ENCODE data around the gene MAD2L1BP. TPM values are rescaled to one million over a fixed set of nuclear protein-coding genes. Genes with fewer than 3 reads are reported as not detected.

MAD2L1BP gene
- total RNA-seq, 1 donor from 2014 or later, result 31.8 TPM

- Mint-ChIP-seq H3K4me3 (ENCODE audit: low read depth) (no peak overlapping the region), H3K4me1 (ENCODE audit: low read depth) (no peaks in the 10 kb centered on the region), H3K9me3 (ENCODE audit: low read depth) (no peaks in the 10 kb centered on the region), H3K27me3 (no peaks in the 10 kb centered on the region), H3K27ac (no peak overlapping the region), H3K36me3 (ENCODE audit: insufficient read depth) (peaks cover 8% of the 10 kb centered on the region)
- DNase-seq (ENCODE audit: low spot score, unreplicated experiment), result no peak
- TF ChIP-seq CTCF (IDR thresholded peaks at IDR 0.05; ENCODE audit: unreplicated experiment), result no peak
Measured at GRCh38 chr6:43604174-43604573, 31.5 kb upstream of the MAD2L1BP start.

GRCh38 chr6:43606019-43606418, 29.6 kb upstream of the MAD2L1BP start:
- Mint-ChIP-seq H3K4me3 (ENCODE audit: low read depth) (no peak overlapping the region), H3K27ac (no peak overlapping the region), H3K4me1 (ENCODE audit: low read depth) (no peaks in the 10 kb centered on the region), H3K9me3 (ENCODE audit: low read depth) (no peaks in the 10 kb centered on the region), H3K27me3 (no peaks in the 10 kb centered on the region), H3K36me3 (ENCODE audit: insufficient read depth) (peaks cover 10% of the 10 kb centered on the region)
- no peak for TF ChIP-seq CTCF (IDR thresholded peaks at IDR 0.05; ENCODE audit: unreplicated experiment)
- DNase-seq (ENCODE audit: low spot score, unreplicated experiment), result no peak

DNA sequence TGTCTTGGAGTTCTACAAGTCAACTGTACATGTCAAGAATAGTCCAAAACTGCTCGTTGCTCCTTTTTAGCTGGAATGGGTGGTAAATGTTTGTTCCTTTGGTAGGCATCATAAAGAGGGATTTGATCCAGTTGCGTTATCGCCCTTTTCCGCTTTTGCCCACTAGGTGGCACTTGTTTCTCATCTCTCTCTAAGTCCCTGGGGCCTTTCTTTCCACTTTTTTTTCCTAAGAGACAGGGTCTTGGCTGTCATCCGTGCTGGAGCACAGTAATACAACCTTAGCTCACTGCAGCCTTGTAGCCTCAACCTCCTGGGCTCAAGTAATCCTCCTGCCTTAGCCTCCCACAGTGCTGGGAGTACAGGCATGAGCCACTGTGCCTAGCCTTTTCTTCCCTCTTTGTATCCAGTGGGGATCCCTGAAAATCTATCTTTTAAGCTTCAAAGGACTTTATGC, 27.3 kb upstream of the MAD2L1BP start:
- Mint-ChIP-seq H3K27ac (no peak overlapping the region), H3K36me3 (ENCODE audit: insufficient read depth) (peaks cover 7% of the 10 kb centered on the region), H3K4me1 (ENCODE audit: low read depth) (no peaks in the 10 kb centered on the region), H3K4me3 (ENCODE audit: low read depth) (no peak overlapping the region), H3K27me3 (no peaks in the 10 kb centered on the region), H3K9me3 (ENCODE audit: low read depth) (no peaks in the 10 kb centered on the region)
- peak; percentile 82 for TF ChIP-seq CTCF (IDR thresholded peaks at IDR 0.05; ENCODE audit: unreplicated experiment)
- peak; percentile 55 for DNase-seq (ENCODE audit: low spot score, unreplicated experiment)

GRCh38 chr6:43608807-43609206, 26.8 kb upstream of the MAD2L1BP start:
- DNase-seq (ENCODE audit: low spot score, unreplicated experiment), result no peak
- H3K4me3 Mint-ChIP-seq (ENCODE audit: low read depth), result no peak overlapping the region
- no peaks in the 10 kb centered on the region for H3K27me3 Mint-ChIP-seq
- H3K4me1 Mint-ChIP-seq (ENCODE audit: low read depth), result no peaks in the 10 kb centered on the region
- no peak overlapping the region for H3K27ac Mint-ChIP-seq
- H3K36me3 Mint-ChIP-seq (ENCODE audit: insufficient read depth), result peaks cover 9% of the 10 kb centered on the region
- TF ChIP-seq CTCF (IDR thresholded peaks at IDR 0.05; ENCODE audit: unreplicated experiment), result no peak
- no peaks in the 10 kb centered on the region for H3K9me3 Mint-ChIP-seq (ENCODE audit: low read depth)

GRCh38 chr6:43609402-43609801, 26.2 kb upstream of the MAD2L1BP start:
- H3K27me3 Mint-ChIP-seq, result no peaks in the 10 kb centered on the region
- no peak for TF ChIP-seq CTCF (IDR thresholded peaks at IDR 0.05; ENCODE audit: unreplicated experiment)
- no peaks in the 10 kb centered on the region for H3K9me3 Mint-ChIP-seq (ENCODE audit: low read depth)
- DNase-seq (ENCODE audit: low spot score, unreplicated experiment), result no peak
- peaks cover 10% of the 10 kb centered on the region for H3K36me3 Mint-ChIP-seq (ENCODE audit: insufficient read depth)
- H3K4me1 Mint-ChIP-seq (ENCODE audit: low read depth), result no peaks in the 10 kb centered on the region
- H3K27ac Mint-ChIP-seq, result no peak overlapping the region
- H3K4me3 Mint-ChIP-seq (ENCODE audit: low read depth), result no peak overlapping the region
